ENCODE results near the gene KLHL17.
"Not testable (repeated sequence)": the region's sequence is repeated elsewhere in the genome, so short reads cannot be mapped to it uniquely, and the experiment has no call there.

KLHL17 gene

DNA sequence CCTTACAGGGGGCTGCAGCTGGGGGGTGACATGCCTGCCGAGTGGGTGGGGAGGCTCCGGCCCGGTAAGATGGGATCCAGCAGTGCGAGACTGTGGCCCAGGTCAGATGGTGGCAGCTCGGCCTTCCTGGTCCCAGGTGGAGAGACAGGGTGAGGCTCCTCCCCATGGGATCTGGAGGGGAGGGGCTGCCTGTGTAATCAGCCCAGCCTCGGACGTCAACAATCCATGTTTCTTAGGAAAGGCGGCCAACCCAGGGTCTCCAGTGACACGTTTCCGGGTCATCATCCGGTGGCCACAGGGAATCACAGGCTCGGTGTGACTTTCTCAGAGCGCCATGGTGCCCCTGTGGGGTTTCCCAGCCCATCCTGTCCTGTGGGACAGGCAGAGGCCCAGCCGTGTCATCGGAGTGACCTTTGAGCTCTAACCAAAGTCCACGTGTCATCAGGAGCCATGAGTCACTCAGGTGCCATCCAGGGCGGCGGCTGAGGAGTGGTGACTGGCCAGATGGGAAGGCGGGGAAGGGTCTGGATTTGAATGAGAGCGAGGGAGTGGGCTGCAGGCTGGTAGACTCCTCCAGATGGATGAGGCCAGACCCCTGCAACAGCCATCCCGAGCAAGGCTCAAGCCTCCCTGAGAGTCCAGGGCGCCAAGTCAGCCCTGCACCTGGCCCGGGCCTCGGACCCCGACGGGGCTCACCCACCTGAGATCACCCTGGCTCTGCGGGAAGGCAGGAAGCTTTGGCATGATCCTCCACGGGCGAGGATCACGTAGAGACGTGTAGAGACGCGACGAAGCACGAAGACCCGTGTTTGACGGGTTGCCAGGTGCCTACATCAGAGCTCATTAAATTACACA is 46.1 kb downstream of the KLHL17 start:
- DNase-seq (ENCODE audit: low spot score) (peak; percentile 74), ATAC-seq (ENCODE audit: low read depth) (no peak)
- Histone ChIP-seq H3K27me3 (ENCODE audit: insufficient read depth, poor library complexity, severe bottlenecking) (no peaks in the 10 kb centered on the region), H3K9me3 (ENCODE audit: severe bottlenecking) (no peaks in the 10 kb centered on the region), H3K27ac (ENCODE audit: poor library complexity, severe bottlenecking) (no peak overlapping the region), H3K36me3 (ENCODE audit: low read depth) (no peaks in the 10 kb centered on the region), H3K4me1 (ENCODE audit: insufficient read depth, poor library complexity, severe bottlenecking) (peaks cover 6% of the 10 kb centered on the region), H3K4me3 (ENCODE audit: severe bottlenecking) (no peak overlapping the region)
- no peak for TF ChIP-seq CTCF (IDR thresholded peaks at IDR 0.05; ENCODE audit: poor library complexity, severe bottlenecking)

GRCh38 chr1:1010131-1010530 is 49.7 kb downstream of the KLHL17 start:
- not testable (repeated sequence) for H3K9me3 ChIP-seq (ENCODE audit: severe bottlenecking); H3K27ac ChIP-seq (ENCODE audit: poor library complexity, severe bottlenecking); ATAC-seq (ENCODE audit: low read depth); H3K4me3 ChIP-seq (ENCODE audit: severe bottlenecking); H3K27me3 ChIP-seq (ENCODE audit: insufficient read depth, poor library complexity, severe bottlenecking); DNase-seq (ENCODE audit: low spot score); H3K36me3 ChIP-seq (ENCODE audit: low read depth)
- H3K4me1 ChIP-seq (ENCODE audit: insufficient read depth, poor library complexity, severe bottlenecking): peaks cover 12% of the 10 kb centered on the region

GRCh38 chr1:1011396-1011949 is 51.1 kb downstream of the KLHL17 start:
- Histone ChIP-seq H3K4me3 (ENCODE audit: severe bottlenecking) (no peak overlapping the region), H3K4me1 (ENCODE audit: insufficient read depth, poor library complexity, severe bottlenecking) (peaks cover 10% of the 10 kb centered on the region), H3K27me3 (ENCODE audit: insufficient read depth, poor library complexity, severe bottlenecking) (no peaks in the 10 kb centered on the region), H3K36me3 (ENCODE audit: low read depth) (no peaks in the 10 kb centered on the region), H3K27ac (ENCODE audit: poor library complexity, severe bottlenecking) (no peak overlapping the region), H3K9me3 (ENCODE audit: severe bottlenecking) (no peaks in the 10 kb centered on the region)
- no peak for TF ChIP-seq CTCF (IDR thresholded peaks at IDR 0.05; ENCODE audit: poor library complexity, severe bottlenecking)
- ATAC-seq (ENCODE audit: low read depth): no peak
- no peak for DNase-seq (ENCODE audit: low spot score)

DNA sequence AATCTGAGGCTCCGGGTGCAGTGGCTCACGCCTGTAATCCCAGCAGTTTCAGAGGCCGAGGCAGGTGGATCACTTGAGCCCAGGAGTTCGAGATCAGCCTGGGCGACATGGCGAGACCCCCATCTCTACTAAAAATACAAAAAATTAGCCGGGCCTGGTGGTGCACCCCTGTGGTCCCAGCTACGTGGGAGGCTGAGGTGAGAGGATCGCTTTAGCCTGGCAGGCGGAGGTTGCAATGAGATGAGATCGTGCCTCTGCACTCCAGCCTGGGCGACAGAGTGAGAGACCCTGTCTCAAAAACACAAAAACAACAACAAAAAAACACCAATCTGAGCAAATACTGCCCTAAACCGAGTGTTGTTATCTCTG is 52.3 kb downstream of the KLHL17 start:
- not testable (repeated sequence) for DNase-seq (ENCODE audit: low spot score); H3K27me3 ChIP-seq (ENCODE audit: insufficient read depth, poor library complexity, severe bottlenecking); H3K4me1 ChIP-seq (ENCODE audit: insufficient read depth, poor library complexity, severe bottlenecking); H3K9me3 ChIP-seq (ENCODE audit: severe bottlenecking); H3K36me3 ChIP-seq (ENCODE audit: low read depth); ATAC-seq (ENCODE audit: low read depth)
- Histone ChIP-seq H3K4me3 (ENCODE audit: severe bottlenecking) (peak overlapping the region; percentile 40), H3K27ac (ENCODE audit: poor library complexity, severe bottlenecking) (peak overlapping the region; percentile 60)

DNA sequence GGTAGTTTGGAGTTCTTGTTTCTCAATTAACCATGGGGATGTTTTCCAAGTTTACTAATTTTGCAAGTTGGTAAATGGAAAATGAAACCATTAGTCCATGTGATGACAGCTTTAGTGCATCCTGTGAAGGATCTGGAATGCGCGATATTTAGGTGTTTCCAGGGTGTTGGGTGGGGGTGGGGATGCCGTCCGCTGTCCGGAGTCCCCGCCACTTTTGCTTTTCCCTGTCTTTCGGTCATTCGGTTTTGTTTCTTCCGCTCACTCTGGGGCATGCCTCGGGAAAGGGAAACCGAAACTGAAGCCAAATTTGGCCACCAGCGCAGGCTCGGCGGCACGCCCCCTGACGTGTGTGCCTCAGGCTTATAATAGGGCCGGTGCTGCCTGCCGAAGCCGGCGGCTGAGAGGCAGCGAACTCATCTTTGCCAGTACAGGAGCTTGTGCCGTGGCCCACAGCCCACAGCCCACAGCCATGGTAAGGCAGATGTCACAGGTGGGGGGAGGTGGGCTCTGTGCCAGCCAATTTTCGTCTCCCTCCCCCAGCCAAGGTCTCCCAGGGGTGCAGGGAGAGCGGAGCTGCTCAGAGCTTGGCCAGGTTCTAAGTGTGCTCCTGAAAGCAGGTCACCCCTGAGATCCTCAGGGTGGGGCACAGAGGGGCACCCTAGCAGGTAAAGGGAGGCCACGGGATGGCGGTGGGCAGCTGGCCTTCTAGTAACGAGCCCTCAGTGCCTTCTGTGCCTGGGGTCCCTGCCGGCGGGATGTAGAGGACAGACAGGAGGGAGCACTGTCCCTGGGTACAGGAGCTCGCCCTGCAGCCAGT is 52.9 kb downstream of the KLHL17 start, which contains the start of gene ISG15:
Gene ISG15 (plus strand): TSS at position 393 of the 817 bp plus-strand sequence. CDS start 77 bp downstream, at position 470.
- peak within 1 kb of the TSS; percentile 60 for H3K27ac ChIP-seq (ENCODE audit: poor library complexity, severe bottlenecking)

More for the DNA sequence above, 52.9 kb downstream of the KLHL17 start, which contains the start of gene ISG15:
- H3K4me1 ChIP-seq (ENCODE audit: insufficient read depth, poor library complexity, severe bottlenecking): peaks cover 6% of the 10 kb centered on the region
- no peaks in the 10 kb centered on the region for H3K27me3 ChIP-seq (ENCODE audit: insufficient read depth, poor library complexity, severe bottlenecking)
- ATAC-seq (ENCODE audit: low read depth): peak; percentile 84
- H3K36me3 ChIP-seq (ENCODE audit: low read depth): no peaks in the 10 kb centered on the region
- TF ChIP-seq CTCF (IDR thresholded peaks at IDR 0.05; ENCODE audit: poor library complexity, severe bottlenecking): no peak
- H3K4me3 ChIP-seq (ENCODE audit: severe bottlenecking): peak within 1 kb of the TSS; percentile 40
- no peaks in the 10 kb centered on the region for H3K9me3 ChIP-seq (ENCODE audit: severe bottlenecking)
- peak; percentile 81 for DNase-seq (ENCODE audit: low spot score)

Measured in RWPE2 (cell line).